Measurements from ENCODE around the gene FBXO21. TPM values are rescaled to one million over a fixed set of nuclear protein-coding genes. Genes with fewer than 3 reads are reported as not detected.
"Not testable (repeated sequence)": the region's sequence is repeated elsewhere in the genome, so short reads cannot be mapped to it uniquely, and the experiment has no call there.

Gene FBXO21
- total and polyA plus RNA-seq, 2 of the 4 experiments (the other 2 are of a cell fraction): 43.6 to 56.6 TPM

- H3K18ac ChIP-seq (ENCODE audit: low read depth, low read length); H2BK20ac ChIP-seq (ENCODE audit: low read depth, low read length); H2AK9ac ChIP-seq (replicated peaks; ENCODE audit: low read depth, low read length, poor library complexity); H3K23ac ChIP-seq (ENCODE audit: low read depth, low read length); H3K27ac ChIP-seq (ENCODE audit: insufficient read depth, low read length); H4K91ac ChIP-seq (ENCODE audit: insufficient read depth, low read depth, low read length); H3K14ac ChIP-seq (replicated peaks; ENCODE audit: low read depth, low read length); H3K4me1 ChIP-seq (ENCODE audit: control insufficient read depth, insufficient read depth, low read length); H3K79me1 ChIP-seq (ENCODE audit: low read depth in 1 of 2, low read length in 2 of 2); H2AFZ ChIP-seq (replicated peaks; ENCODE audit: low read length, poor library complexity); dilution Hi-C loops (cut with HindIII; ENCODE audit: low sequenced_read_pairs, unreplicated experiment); in situ Hi-C loops (cut with MboI; ENCODE audit: low sequenced_read_pairs); H3K9me3 ChIP-seq (ENCODE audit: control insufficient read depth, insufficient read depth, low read length); BruUV-seq (replicated peaks); H4K8ac ChIP-seq (ENCODE audit: low read depth in 2 of 2, low read length in 2 of 2); H3K4me3 ChIP-seq (ENCODE audit: insufficient read depth, low read depth, low read length); H3K4ac ChIP-seq (ENCODE audit: low read depth, low read length); H4K5ac ChIP-seq (ENCODE audit: low read depth, low read length); H3K9ac ChIP-seq (ENCODE audit: low read depth, low read length); H2BK5ac ChIP-seq (ENCODE audit: low read depth, low read length, poor library complexity, severe bottlenecking); DNase-seq; H3K56ac ChIP-seq (ENCODE audit: extremely low read depth, insufficient read depth, low read length); ATAC-seq (ENCODE audit: low read depth); H2BK15ac ChIP-seq (ENCODE audit: low read depth, low read length); H2BK120ac ChIP-seq (ENCODE audit: low read depth, low read length); intact Hi-C loops (cut with micrococcal nuclease); H2AK5ac ChIP-seq (ENCODE audit: low read depth, low read length); POLR2A ChIA-PET (ENCODE audit: unreplicated experiment); H3K27me3 ChIP-seq (ENCODE audit: control insufficient read depth, insufficient read depth, low read length); H4K20me1 ChIP-seq (ENCODE audit: insufficient read depth, low read length); H3K36me3 ChIP-seq (ENCODE audit: control insufficient read depth, insufficient read depth, low read length); H3K9me1 ChIP-seq (ENCODE audit: insufficient read depth, low read length); H3K4me2 ChIP-seq (ENCODE audit: low read depth, low read length): not testable (repeated sequence)
- WGBS, 2 experiments (ENCODE audit: extremely low coverage in 2 of 2, insufficient read length in 1 of 2): no CpG with 5 or more reads among the region's 9 CpGs
- CTCF ChIA-PET: interaction anchor here (0.6 to 0.7 kb wide), 2 partner anchors 27 to 138 kb away, joined by 4 read pairs; no protein-coding TSS in a partner anchor
These were observed 4.8 kb upstream of the FBXO21 start for GRCh38 chr12:117195027-117195426.
